GM18861 (cell line): Measurements from ENCODE around the gene TTC4.
"Not testable (repeated sequence)": the region's sequence is repeated elsewhere in the genome, so short reads cannot be mapped to it uniquely, and the experiment has no call there.

Source experiments
- ATAC-seq: cut with Tn5 transposase; IDR thresholded peaks from one replicate; pipeline ENCODE4 v1.9.1; 2021; ENCODE audit not compliant: unreplicated experiment

Gene TTC4

GRCh38 chr1:54745274-54745673 lies 29.6 kb downstream of the TTC4 start:
- ATAC-seq, result no peak

- ATAC-seq, result no peak
Measured at GRCh38 chr1:54745864-54746263, 30.2 kb downstream of the TTC4 start.

- ATAC-seq, result no peak
Measured at GRCh38 chr1:54748094-54748835, 32.6 kb downstream of the TTC4 start.

GRCh38 chr1:54750596-54750995 lies 34.9 kb downstream of the TTC4 start:
- no peak for ATAC-seq

GRCh38 chr1:54751426-54751825 lies 35.8 kb downstream of the TTC4 start:
- no peak for ATAC-seq

DNA sequence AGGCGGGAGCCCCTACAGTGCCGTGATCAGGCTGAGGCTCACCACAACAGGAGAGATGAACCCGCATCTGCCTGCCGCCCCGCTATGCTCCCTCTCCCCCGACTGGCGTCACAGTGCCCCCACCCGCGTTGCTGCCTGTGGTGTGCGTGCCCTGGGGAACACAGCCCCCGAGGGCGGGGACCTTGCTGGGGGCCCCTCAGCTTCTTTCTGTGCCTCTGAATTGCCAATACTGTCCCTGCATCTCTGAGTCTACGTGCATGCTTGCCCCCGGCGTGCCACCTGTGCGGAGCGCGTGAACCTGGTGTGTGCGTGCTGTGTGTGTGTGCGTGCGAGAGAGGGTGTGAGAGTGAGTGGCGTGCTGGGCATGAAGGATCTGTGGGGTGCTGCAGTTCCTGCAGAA lies 38.4 kb downstream of the TTC4 start:
- no peak for ATAC-seq

DNA sequence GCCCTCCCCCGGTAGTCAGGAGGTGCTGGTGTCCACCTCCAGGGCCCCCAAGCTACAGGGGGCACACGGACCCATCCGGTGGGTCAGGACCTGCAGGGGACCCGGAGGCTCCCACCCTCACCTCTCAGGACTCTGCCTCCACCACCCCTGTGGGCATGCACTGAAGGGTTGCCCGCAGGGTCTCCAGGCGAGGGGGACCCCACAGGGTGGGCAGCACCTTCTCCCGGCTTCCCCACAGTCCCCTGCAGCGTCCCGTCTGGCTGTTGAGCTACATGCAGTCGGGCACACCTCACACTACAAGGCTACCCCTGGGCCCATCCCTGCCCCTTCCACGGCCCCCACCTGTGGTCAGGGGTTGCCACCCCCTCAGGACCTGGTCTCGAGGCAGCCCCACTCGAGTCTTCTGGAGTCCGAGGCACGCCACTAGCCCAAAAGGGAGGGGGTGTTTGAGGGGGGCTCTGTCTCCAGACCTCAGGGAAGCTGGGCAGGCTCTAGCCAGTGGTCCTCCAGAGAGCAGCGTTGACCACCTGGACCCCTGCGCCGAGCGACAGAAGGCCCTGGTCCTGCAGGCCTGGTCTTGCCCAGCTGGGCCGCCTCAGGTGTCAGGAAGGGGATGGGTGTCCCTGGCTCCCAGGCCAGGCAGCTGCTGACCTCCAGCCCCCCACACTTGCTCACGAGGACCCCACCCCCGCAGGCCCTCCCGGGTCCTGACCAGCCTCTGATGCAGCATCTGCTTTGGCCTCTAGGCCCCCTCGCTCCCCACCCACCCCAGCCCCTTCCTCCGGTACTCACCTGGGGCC lies 39.0 kb downstream of the TTC4 start:
- ATAC-seq, result no peak

GRCh38 chr1:54757833-54758232 lies 42.2 kb downstream of the TTC4 start:
- ATAC-seq, result no peak

DNA sequence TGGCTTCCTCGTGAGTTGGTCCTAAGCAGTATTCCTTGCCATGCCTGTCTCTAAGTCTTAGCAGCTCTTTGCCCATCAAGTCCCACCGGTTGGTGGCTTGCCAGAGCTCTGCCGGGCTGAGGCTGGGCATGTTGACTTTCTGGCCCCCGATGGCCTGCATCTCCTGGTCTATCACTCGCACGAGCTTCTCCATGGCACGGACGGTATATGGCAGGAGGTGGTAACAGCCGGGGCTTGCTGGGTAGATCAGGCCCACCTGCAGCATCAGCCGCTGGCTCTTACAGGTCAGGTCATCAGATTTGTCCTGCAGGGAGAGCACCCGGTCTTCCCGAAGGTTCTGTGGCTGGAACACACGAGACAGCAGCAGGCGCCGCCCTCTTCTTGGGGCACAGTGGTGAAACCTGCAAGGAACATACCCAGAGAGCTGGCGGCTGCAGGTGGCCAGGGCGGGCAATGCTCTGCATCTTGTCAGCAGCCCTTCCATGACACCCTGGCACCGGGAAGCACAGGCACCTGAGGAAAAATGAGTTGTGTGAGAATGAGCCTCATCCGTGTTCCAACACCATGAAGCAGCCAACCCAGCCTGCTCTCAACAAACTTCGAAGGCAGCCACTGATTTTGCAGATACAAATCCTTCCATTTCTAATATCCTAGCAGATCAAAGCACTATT lies 43.2 kb downstream of the TTC4 start:
- no peak for ATAC-seq

DNA sequence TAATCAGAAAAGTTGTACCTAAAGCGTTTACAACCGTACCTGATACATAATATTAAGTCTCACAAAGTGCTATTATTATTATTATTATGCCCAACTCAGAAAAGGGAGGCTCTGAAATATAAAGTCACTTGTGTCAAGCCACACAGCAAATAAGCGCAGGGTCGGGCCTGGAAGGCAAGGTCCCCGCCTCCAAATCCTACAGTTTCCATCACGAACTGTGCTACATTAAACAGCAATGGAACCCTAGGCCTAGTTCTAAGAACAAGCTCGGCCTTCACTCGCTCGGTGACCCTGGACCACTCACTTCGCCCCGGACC lies 48.1 kb downstream of the TTC4 start:
- ATAC-seq, result no peak

DNA sequence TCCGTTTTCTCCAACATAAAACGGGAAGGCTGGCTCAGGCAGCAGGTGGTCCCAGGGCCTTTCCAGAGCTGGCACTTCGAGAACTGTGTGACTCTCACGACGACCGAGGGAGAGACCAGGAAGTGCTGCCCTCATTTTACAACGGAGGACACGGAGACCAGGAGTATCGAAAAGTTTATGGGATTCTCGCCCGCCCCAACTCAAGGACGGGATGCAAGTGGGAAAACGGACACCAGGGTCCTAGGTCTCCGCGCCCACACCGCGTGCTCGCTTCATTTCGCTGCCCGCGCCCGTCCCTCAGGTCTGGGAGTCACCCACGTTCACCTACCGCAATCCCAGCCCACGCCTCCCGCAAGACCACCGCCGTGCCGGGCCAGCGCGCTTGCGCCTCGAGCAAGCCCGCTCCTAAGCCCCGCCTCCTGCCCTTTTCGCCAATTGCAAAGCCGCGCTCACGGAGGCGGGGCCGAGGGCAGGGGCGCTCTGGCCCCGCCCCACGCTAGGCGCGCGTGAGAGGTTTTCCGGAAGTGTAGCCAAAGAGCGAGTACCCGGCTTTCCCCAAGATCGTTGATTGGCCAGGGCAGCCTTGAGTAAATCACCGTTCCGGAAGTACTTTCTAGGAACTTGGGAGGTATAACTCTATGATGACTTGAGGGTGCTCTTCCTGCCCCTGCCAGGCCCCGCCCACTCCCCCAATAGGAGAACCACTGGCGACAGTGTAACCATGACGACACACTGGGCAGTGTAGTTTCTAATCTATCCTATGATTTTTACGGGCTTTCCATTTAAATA lies 48.7 kb downstream of the TTC4 start, which contains the start of gene PARS2:
PARS2 (minus strand) TSS at position 391 of the 789 bp plus-strand sequence. CDS start 5,362 bp downstream, outside the sequence.
- peak; percentile 96 for ATAC-seq

- peak; percentile 12 for ATAC-seq
Measured at GRCh38 chr1:54764922-54765561, 49.4 kb downstream of the TTC4 start.

DNA sequence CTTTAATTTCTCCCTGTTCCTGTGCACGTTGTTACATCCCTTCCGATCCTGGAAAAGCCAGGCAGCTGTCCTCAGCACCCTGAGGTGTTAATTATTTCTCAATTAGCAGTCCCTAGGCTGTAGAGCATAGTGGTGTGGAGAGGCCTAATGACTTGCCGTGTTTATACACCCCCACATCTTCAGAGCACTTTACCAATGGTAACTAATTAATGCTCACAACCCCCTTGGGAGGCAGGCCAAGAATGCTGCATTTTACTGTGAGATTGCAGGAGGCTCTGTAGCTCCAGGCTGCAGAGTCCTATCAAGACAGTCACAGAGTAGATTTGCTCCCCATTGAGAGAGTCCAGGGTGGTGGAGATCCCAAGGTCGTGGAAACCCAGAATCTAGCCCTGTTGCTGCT lies 51.1 kb downstream of the TTC4 start:
- ATAC-seq, result no peak

GRCh38 chr1:54767526-54767925 lies 51.9 kb downstream of the TTC4 start:
- no peak for ATAC-seq

- no peak for ATAC-seq
Measured at GRCh38 chr1:54768093-54768492, 52.4 kb downstream of the TTC4 start.

DNA sequence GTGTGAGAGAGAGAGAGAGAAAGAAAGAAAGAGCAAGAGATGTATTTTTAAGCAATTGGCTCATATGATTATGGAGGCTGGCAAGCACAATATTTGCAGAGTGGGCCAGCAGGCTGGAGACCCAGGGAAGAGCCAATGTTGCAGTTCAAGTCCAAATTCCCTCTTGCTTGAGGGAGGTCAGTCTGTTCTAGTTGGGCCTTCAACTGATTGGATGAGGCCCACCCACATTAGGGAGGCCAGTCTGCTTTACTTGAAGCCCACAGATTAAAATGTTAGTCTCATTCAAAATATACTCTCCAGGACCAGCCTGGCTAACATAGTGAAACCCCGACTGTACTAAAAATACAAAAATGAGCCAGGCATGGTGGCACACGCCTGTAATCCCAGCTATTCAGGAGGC lies 57.3 kb downstream of the TTC4 start:
- no peak for ATAC-seq

- no peak for ATAC-seq
Measured at GRCh38 chr1:54774820-54775498, 59.3 kb downstream of the TTC4 start.

GRCh38 chr1:54775828-54776721 lies 60.4 kb downstream of the TTC4 start:
- ATAC-seq, result not testable (repeated sequence)

GRCh38 chr1:54777011-54777410 lies 61.4 kb downstream of the TTC4 start:
- ATAC-seq, result no peak
